Measurements from ENCODE around the gene TMEM53.
"Not testable (repeated sequence)": the region's sequence is repeated elsewhere in the genome, so short reads cannot be mapped to it uniquely, and the experiment has no call there.

Gene TMEM53

GRCh38 chr1:44672254-44672955 is 1.9 kb downstream of the TMEM53 start:
- no peak for DNase-seq (ENCODE audit: low read depth)

DNA sequence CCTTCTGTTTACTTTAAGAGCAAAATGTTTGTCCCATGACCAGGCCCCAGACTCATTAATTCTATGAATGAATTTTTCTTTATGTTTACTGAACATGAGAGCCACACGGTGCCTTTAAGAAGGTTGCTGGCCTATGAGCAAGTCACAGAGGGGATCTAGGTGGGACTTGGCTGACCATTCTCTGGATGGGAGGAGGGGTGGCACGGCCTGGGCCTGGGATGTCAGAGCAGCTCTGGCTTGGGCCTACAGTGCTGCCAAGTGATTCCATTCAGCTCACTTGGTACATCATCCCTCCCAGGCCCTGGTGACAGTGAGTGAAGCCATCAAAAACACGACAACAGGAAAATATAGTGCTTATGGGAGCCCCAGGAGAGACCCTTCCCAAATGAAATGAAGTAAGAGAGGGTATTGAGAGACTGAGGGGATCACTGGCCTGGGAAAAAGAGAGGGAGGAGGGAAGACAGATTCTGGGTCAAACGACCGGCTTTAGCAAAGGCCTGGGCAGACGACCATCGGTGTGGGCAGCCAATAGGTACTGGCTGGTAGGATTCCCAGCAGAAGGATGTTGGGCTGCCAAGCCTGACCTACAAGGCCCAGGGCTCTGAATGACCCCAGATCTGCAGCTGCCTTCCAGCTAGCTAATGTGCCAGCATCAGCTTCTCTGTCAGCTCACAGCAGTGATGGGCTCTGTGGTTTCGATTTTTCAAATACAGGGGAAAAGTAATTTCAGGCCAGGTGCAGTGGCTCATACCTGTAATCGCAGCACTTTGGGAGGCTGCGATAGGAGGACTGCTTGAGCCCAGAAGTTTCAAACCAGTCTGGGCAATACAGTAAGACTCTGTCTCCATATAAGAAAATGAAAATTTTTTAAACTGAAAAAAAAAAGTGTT is 3.3 kb downstream of the TMEM53 start:
- DNase-seq (ENCODE audit: low read depth) = no peak

- not testable (repeated sequence) for DNase-seq (ENCODE audit: low read depth)
Observed at GRCh38 chr1:44666719-44667118, 7.6 kb downstream of the TMEM53 start.

DNA sequence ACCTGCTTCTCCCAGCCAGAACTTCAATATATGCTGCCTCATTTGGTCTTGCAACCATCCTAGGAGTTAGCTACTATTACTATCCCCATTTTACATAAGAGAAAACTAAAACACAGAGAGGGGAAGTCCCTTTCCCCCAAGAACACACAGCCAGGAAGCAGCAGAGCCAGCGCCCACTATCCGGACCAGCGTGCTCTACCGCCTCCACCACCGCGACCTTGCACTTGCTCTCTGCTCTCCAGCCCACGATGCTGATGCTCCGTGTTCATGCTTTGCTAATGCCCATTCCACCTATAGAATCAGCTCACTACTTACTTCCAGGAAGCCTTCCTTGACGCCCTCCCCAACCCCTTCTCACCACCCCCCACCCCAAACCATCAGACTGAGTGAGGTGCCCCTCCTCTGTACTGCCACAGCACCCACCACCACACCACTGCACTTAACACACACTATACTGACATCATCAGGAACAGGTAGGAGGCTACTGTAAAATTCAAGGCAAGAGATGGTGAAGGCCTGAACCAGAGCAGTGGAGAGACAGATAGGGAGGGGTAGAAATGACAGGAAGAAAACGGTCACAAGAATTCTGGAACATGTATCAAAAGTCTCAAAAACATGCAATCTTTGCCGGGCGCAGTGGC is 9.4 kb downstream of the TMEM53 start:
- DNase-seq (ENCODE audit: low read depth) = no peak

DNA sequence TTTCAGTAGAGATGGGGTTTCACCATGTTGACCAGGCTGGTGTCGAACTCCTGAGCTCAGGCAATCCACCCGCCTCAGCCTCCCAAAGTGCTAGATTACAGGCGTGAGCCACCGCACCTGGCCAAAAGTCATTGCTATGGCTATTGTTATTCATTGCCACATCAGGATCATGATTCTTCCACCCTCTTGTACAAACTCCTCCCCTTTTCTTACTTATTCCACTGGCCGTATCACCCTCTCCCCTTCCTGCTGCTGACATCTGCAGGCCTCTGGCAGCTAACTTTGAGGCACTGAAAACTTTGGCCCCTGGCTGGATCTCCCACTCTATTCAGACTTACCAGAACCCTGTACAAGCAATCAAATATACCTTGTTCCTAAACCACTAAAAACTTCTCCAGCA is 10.9 kb downstream of the TMEM53 start:
- no peak for DNase-seq (ENCODE audit: low read depth)

DNA sequence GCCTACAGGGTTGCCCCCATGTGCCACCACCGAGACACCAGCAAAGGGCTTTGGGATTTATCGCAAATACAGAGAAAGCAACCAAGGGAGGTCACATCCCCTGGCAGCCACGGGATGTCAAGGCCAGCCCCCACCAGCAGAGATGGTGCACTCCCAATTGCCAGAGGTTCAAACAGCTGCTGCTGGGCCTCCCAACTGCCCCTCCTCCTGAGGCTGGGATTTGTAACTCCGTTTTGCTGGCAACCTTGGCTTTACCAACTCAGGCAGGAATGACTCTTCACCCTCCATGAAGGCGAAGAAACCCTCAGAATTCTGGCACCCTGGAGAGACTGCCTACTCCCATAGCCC is 11.6 kb downstream of the TMEM53 start:
- DNase-seq (ENCODE audit: low read depth) = no peak

DNA sequence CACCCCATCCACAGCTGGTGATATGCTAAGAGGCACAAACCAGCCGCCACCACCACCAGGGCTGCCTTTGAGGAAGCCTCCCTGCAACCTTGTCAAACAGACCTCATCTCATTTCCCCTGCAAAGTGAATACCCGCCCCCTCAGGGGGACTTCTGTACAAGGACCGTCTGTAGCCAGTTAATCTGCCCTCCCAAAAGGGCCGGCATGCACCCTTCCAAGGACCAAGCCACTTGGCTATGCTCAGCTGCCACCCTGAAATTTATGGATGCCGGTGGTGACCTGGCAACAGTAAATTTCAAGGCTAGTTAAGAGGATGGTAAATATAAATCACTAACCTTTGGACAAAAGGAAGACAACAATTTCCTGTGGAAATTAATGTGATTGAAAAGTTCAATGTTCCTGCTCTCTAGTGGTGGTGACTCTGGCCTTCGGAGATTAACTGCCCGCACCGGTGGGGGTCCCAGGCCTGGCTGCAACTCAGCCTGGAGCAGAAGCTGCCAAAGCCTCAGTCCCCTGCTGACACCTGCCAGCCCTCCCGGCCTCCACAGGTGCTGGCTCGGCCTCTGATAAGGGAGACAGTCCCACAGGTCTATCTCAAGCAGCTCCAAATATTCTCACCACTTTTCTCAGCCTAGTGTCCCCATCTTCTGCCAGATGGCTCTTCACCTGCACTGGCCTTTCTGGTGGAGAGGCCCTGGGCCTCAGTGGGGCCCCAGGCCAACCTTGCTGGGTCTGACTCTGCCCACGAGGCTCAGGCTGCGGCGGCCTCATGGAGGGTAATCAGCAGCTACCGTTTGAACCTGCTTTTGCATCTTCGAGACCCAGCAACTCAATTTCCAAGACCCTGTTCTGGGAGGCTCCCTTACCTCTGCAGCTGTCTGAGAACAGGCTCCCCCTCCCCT is 12.2 kb downstream of the TMEM53 start:
- DNase-seq (ENCODE audit: low read depth) = no peak

GRCh38 chr1:44660176-44660575 is 14.1 kb downstream of the TMEM53 start:
- DNase-seq (ENCODE audit: low read depth) = no peak

GRCh38 chr1:44659566-44659965 is 14.7 kb downstream of the TMEM53 start:
- DNase-seq (ENCODE audit: low read depth) = no peak

DNA sequence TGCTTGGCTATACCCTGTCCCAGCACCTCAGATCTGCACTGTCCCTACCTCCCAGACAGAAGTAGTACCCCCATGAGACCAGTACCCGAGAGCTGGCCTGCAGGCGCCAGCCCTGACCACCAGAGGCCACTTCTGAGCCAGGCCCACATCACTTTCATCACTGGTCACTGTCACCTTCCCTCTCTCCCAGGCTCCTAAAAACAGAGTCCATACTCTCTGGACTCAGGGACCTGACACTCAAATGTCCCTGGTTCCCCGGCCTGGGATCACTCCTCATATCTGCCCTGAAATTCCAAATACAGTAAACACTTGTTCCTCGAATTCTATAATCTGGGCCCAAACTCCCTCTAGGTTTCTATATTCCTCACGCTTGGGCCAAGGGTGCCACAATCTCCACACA is 18.7 kb downstream of the TMEM53 start:
- DNase-seq (ENCODE audit: low read depth) = no peak

DNA sequence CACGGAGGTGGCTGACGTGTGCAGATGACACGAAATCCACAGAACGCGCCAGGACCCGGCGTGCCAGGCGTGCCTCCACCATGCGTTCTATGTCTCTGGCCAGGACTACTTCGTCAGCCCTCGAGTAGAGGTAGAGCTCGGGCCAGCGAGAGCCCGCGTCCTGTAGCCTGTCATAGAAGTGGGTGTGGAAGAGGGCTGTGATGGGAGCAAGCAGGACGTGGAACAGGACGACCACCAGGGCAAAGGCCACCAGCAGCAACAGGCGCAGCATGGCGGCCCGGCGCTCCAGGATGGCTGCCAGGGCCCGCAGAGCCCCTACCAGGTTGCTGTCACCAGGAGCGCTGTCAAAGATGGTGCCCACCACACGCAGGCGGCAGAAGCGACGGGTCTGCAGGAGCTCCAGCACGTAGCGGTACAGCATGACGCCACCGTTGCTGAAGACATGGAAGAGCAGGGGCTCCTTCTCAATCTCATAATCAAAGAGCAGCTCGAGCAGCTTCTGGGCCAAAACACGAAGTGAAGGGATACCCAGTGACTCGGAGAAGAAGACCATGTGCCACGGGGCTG is 19.6 kb downstream of the TMEM53 start:
- DNase-seq (ENCODE audit: low read depth) = no peak

- no peak for DNase-seq (ENCODE audit: low read depth)
Observed at GRCh38 chr1:44653107-44653964, 20.9 kb downstream of the TMEM53 start.

DNA sequence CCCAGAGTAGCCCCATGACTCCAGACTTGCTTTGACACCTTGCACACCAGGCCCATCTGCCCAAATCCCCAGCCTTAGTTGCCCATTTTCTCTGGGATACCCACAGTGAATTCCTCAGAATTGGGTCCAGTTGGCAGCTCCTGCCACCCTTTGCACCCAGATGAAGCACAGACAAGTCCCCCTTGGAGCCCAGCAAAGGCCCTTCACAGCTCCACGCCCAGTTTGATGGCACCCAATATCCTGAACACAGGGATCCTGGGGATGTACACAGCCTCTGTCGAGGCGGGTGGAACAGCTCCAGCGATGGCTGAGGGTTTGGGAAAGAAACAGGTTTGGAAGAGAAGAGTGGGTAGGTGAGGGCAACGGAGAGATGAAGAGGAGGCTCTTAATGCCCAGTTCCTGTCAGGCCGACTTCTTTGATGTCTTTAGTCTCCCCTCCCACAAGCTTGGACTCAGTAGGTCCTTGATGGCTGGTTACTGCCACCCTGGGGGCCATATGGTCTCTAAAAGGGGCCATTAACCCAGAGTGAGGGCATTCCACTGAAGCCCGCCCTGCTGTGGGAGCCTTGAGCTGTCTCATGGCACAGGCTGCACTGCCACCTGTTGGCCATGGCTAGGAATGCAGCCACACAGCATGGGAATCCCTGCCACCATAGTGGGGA is 21.7 kb downstream of the TMEM53 start:
- peak; percentile 59 for DNase-seq (ENCODE audit: low read depth)

DNA sequence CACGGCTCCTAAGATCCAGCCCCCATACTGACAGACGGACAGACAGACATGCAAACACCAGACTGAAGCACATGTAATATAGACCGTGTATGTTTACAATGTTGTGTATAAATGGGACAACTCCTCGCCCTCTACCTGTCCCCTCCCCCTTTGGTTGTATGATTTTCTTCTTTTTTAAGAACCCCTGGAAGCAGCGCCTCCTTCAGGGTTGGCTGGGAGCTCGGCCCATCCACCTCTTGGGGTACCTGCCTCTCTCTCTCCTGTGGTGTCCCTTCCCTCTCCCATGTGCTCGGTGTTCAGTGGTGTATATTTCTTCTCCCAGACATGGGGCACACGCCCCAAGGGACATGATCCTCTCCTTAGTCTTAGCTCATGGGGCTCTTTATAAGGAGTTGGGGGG is 23.2 kb downstream of the TMEM53 start:
- no peak for DNase-seq (ENCODE audit: low read depth)

GRCh38 chr1:44650159-44650831 is 24.0 kb downstream of the TMEM53 start:
- no peak for DNase-seq (ENCODE audit: low read depth)

DNA sequence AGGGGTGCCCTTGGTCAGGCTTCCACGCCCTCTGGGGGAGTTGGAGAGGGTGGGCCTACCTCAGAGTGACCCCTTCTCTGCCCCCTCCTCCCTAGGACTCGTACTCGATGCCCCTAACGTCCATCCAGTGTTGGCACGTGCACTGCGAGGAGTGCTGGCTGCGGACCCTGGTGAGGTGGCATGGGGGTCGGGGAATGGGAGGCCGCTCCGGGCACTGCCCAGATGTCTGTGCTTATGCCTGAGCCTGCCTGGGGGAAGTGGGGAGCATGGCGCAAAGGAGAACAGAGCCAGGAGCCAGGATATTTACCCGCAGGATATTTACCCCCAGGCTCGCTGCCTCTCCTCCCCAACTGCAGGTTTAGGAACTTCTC is 24.5 kb downstream of the TMEM53 start:
- no peak for DNase-seq (ENCODE audit: low read depth)

GRCh38 chr1:44648529-44649250 is 25.6 kb downstream of the TMEM53 start:
- no peak for DNase-seq (ENCODE audit: low read depth)

DNA sequence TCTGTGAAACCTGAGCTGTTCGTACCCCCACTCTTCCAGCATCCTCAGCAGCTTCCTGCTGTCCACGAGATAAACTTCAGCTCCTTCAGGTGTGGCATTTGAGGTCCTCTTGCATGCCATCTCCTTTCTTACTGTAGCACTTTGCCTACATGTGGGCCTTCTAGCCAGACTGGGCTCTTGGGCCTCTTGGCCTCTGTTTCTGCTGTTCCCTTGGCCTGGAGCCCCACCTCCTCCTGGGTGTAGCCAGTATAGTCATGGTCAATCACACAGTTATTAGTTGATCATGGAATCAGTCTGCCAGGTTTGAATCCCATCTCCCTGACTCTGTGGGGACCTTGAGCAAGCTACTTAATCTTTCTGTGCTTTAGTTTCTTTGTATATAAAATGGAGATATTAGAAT is 26.4 kb downstream of the TMEM53 start:
- DNase-seq (ENCODE audit: low read depth) = no peak

Data from stimulated activated CD8-positive, alpha-beta memory T cell treated with anti-CD3 and anti-CD28 coated beads, Interleukin-12 subunit alpha, Interleukin-12 subunit beta, amount 100 ng/mL, for 1 hour (primary cell).